Epithelial cell of proximal tubule (primary cell): ENCODE results near the gene ELF4. TPM values are rescaled to one million over a fixed set of nuclear protein-coding genes. Genes with fewer than 3 reads are reported as not detected.

Experiments used
- DNase-seq: peaks from one replicate; pipeline ENCODE4 v3.0.0-alpha.2; 2011; ENCODE audit warnings: low read depth
- H3K4me3 ChIP-seq: 2 replicates; pipeline ENCODE4 v1.5.1; 2011; ENCODE audit warnings: low read depth, mild to moderate bottlenecking, low read length
- CTCF ChIP-seq: conservative IDR thresholded peaks from 2 replicates; pipeline ENCODE4 v1.5.1; 2012; ENCODE audit warnings: low read depth, mild to moderate bottlenecking, low read length
- total RNA-seq: library from RNA; depleted of rRNA; stranded (reverse); fragments of >200 nt; gene quantifications from 2 replicates; pipeline ENCODE4 v1.2.3, GENCODE V29; 2015

The ELF4 gene
- 19.3 and 28.9 TPM in 2 replicates for total RNA-seq

- DNase-seq, result no peak
- no peak for TF ChIP-seq CTCF
- peak within 1 kb of the TSS; percentile 68 for H3K4me3 ChIP-seq
Measured at GRCh38 chrX:130110379-130111219, at the start of gene ELF4. ELF4 (minus strand) TSS chrX:130110497; CDS start chrX:130081330, 29,167 bp downstream.

- no peak for DNase-seq
- H3K4me3 ChIP-seq, result no peak overlapping the region
- no peak for TF ChIP-seq CTCF
Measured at GRCh38 chrX:130159776-130160175, 49.5 kb upstream of the ELF4 start.

GRCh38 chrX:130158311-130158710 lies 48.0 kb upstream of the ELF4 start:
- H3K4me3 ChIP-seq, result no peak overlapping the region
- DNase-seq, result no peak
- no peak for TF ChIP-seq CTCF

GRCh38 chrX:130155564-130155963 lies 45.3 kb upstream of the ELF4 start:
- no peak for TF ChIP-seq CTCF
- no peak overlapping the region for H3K4me3 ChIP-seq
- no peak for DNase-seq

GRCh38 chrX:130147631-130148030 lies 37.3 kb upstream of the ELF4 start:
- TF ChIP-seq CTCF, result no peak

GRCh38 chrX:130145123-130145522 lies 34.8 kb upstream of the ELF4 start:
- H3K4me3 ChIP-seq, result no peak overlapping the region
- DNase-seq, result no peak
- TF ChIP-seq CTCF, result no peak

More at GRCh38 chrX:130147631-130148030, 37.3 kb upstream of the ELF4 start:
- no peak for DNase-seq
- H3K4me3 ChIP-seq, result no peak overlapping the region

- H3K4me3 ChIP-seq, result no peak overlapping the region
- no peak for DNase-seq
- no peak for TF ChIP-seq CTCF
Measured at GRCh38 chrX:130144509-130144908, 34.2 kb upstream of the ELF4 start.
